ENCODE measurements around the gene RPL41. TPM values are rescaled to one million over a fixed set of nuclear protein-coding genes. Genes with fewer than 3 reads are reported as not detected.

The RPL41 gene
- total RNA-seq, 2 experiments from 2014 or later = 5,865 to 5,989 TPM

DNA sequence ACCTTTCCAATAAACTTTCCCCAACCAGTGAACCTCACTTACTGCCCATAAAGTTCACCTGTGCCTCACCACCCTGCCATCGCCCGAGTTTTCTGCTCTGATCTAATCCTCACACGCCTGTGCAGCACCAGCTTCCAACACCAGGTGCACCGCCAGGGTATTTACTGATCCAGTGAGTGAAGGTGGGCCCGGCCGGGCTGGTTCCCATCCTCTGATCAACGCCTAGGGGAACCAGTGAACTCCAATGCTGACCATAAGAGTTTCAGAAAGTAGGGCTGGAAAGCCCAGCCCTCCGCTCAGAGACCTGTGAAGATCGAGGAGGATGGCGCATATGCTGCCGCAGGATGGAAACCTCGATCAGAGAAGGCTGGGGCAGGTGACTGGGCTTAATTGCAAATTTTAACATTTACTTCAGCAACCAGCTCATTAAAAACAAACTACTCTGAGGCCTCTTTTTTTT lies 35.3 kb downstream of the RPL41 start:
- Mint-ChIP-seq H3K27me3 (no peaks in the 10 kb centered on the region), H3K27ac (peak overlapping the region; percentile 94), H3K4me3 (peak overlapping the region; percentile 94), H3K4me1 (ENCODE audit: low read depth) (peaks cover 27% of the 10 kb centered on the region), H3K36me3 (ENCODE audit: low read depth) (peaks cover 11% of the 10 kb centered on the region), H3K9me3 (no peaks in the 10 kb centered on the region)
- intact Hi-C loops (cut with DNase I, micrococcal nuclease) = loop anchor here (2.0 to 5.0 kb wide), 5 partner anchors 15 to 37 kb away; partner anchors contain the start of genes SMARCC2 (in 2 of the 2), ESYT1 (in 1 of the 2), RPL41 (in 1 of the 2) and ZC3H10 (in 1 of the 2)
- H3K4me1 ChIP-seq (ENCODE audit: insufficient read depth, low read length) = peaks cover 30% of the 10 kb centered on the region
- CTCF ChIA-PET = interaction anchor here (0.5 to 2.0 kb wide), 11 partner anchors 10 to 385 kb away, joined by 3 to 36 read pairs (median 4); partner anchors contain the start of genes ESYT1, PA2G4, RPL41 and SMARCC2
- peak overlapping the region; percentile 76 for H3K4me3 ChIP-seq (ENCODE audit: low read length)
- peak; percentile 71 for ATAC-seq (ENCODE audit: poor library complexity)
- DNase-seq = peak; percentile 55 to 81 (median 65)
- TF ChIP-seq, protein P1, sequence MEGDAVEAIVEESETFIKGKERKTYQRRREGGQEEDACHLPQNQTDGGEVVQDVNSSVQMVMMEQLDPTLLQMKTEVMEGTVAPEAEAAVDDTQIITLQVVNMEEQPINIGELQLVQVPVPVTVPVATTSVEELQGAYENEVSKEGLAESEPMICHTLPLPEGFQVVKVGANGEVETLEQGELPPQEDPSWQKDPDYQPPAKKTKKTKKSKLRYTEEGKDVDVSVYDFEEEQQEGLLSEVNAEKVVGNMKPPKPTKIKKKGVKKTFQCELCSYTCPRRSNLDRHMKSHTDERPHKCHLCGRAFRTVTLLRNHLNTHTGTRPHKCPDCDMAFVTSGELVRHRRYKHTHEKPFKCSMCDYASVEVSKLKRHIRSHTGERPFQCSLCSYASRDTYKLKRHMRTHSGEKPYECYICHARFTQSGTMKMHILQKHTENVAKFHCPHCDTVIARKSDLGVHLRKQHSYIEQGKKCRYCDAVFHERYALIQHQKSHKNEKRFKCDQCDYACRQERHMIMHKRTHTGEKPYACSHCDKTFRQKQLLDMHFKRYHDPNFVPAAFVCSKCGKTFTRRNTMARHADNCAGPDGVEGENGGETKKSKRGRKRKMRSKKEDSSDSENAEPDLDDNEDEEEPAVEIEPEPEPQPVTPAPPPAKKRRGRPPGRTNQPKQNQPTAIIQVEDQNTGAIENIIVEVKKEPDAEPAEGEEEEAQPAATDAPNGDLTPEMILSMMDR (IDR thresholded peaks at IDR 0.05) = peak; percentile 73
- H3K36me3 ChIP-seq (ENCODE audit: insufficient read depth, low read length) = peaks cover 4% of the 10 kb centered on the region
- peak overlapping the region; percentile 75 to 87 for H3K27ac ChIP-seq (ENCODE audit: low read depth in 1 of 2, low read length in 2 of 2)
- H3K27me3 ChIP-seq (ENCODE audit: control insufficient read depth in 1 of 2, insufficient read depth in 2 of 2, low read length in 2 of 2) = no peaks in the 10 kb centered on the region
- POLR2A ChIA-PET = interaction anchor here (0.6 to 4.9 kb wide), 20 partner anchors 10 to 413 kb away, joined by 3 to 50 read pairs (median 3); partner anchors contain the start of genes CNPY2, DNAJC14, ESYT1 and PA2G4
- no peaks in the 10 kb centered on the region for H3K9me3 ChIP-seq (ENCODE audit: control insufficient read depth in 1 of 2, insufficient read depth in 1 of 2, low read length in 2 of 2)

DNA sequence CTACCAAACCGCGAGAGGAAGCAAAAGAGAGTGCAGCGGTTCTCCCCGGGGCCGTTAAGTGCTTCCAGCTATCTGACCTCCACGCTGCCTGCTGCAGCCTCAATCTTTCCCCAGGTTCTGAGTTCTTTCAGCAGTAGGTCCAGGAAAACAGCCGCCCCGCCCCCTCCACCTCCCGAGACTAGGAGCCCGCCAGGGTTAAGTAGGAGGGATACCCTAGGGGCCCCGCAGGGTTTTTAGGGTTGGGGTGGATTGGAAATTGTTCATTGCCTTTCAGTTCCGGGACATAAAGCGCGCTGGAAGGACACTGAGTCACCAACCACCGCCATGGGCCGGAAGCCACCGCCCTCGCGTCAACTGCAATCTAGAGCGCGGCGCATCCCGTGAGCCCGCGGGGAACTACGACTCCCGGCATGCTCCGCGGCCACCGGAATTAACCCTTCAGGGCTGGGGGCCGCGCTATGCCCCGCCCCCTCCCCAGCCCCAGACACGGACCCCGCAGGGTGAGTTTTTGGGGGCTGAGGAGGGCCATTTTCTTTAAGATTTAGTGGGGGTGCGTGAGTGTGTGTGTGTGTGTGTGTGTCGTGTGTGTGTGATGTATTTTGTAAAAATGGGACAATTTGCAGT lies 35.8 kb downstream of the RPL41 start, which contains the start of gene MYL6B:
Gene MYL6B (plus strand): TSS at position 456 of the 624 bp plus-strand sequence. CDS start 1,332 bp downstream, outside the sequence.
- CTCF ChIA-PET = interaction anchor here (0.7 to 2.0 kb wide), 9 partner anchors 9 to 164 kb away, joined by 3 to 36 read pairs (median 4); partner anchors contain the start of genes ESYT1, PA2G4, SMARCC2 and ZC3H10
- Mint-ChIP-seq H3K4me1 (ENCODE audit: low read depth) (peaks cover 27% of the 10 kb centered on the region), H3K27me3 (no peaks in the 10 kb centered on the region), H3K9me3 (no peaks in the 10 kb centered on the region), H3K4me3 (peak within 1 kb of the TSS; percentile 94), H3K27ac (peak within 1 kb of the TSS; percentile 94), H3K36me3 (ENCODE audit: low read depth) (peaks cover 9% of the 10 kb centered on the region)
- no peaks in the 10 kb centered on the region for H3K27me3 ChIP-seq (ENCODE audit: control insufficient read depth in 1 of 2, insufficient read depth in 2 of 2, low read length in 2 of 2)
- H3K9me3 ChIP-seq (ENCODE audit: control insufficient read depth in 1 of 2, insufficient read depth in 1 of 2, low read length in 2 of 2) = no peaks in the 10 kb centered on the region
- POLR2A ChIA-PET = interaction anchor here (0.7 to 4.9 kb wide), 16 partner anchors 9 to 413 kb away, joined by 3 to 50 read pairs (median 4); partner anchors contain the start of genes DNAJC14, ESYT1, PA2G4 and RNF41
- ATAC-seq (ENCODE audit: poor library complexity) = peak; percentile 88
- peaks cover 29% of the 10 kb centered on the region for H3K4me1 ChIP-seq (ENCODE audit: insufficient read depth, low read length)
- peaks cover 4% of the 10 kb centered on the region for H3K36me3 ChIP-seq (ENCODE audit: insufficient read depth, low read length)
- peak within 1 kb of the TSS; percentile 75 to 87 for H3K27ac ChIP-seq (ENCODE audit: low read depth in 1 of 2, low read length in 2 of 2)
- DNase-seq = peak; percentile 85 to 96 (median 91)
- intact Hi-C loops (cut with DNase I, micrococcal nuclease) = loop anchor here (2.0 to 5.0 kb wide), 4 partner anchors 15 to 37 kb away; partner anchors contain the start of genes SMARCC2 (in 2 of the 2), RPL41 (in 1 of the 2) and ZC3H10 (in 1 of the 2)
- TF ChIP-seq, protein P1 (IDR thresholded peaks at IDR 0.05) = no peak
- peak within 1 kb of the TSS; percentile 76 for H3K4me3 ChIP-seq (ENCODE audit: low read length)

Data from CD4-positive, alpha-beta T cell (primary cell).